Mucosa of descending colon (tissue), 3 donors: ENCODE data around the gene GNAS-AS1. TPM values are rescaled to one million over a fixed set of nuclear protein-coding genes. Genes with fewer than 3 reads are reported as not detected.

Source experiments
- ATAC-seq: fragments of 200-7000 bp; cut with Tn5 transposase; one replicate; pipeline ENCODE4 v1.9.1; 2020; ENCODE audit warnings: mild to moderate bottlenecking, moderate library complexity
- DNase-seq, 3 donors: peaks; one replicate each; pipeline ENCODE4 v3.0.0-alpha.2; 2020
- H3K36me3 ChIP-seq: fragments of 200-600 bp; one replicate; pipeline ENCODE4 v1.8.0; 2021; ENCODE audit warnings: low read depth, mild to moderate bottlenecking
- H3K4me1 ChIP-seq: fragments of 200-600 bp; one replicate; pipeline ENCODE4 v1.8.0; 2021; ENCODE audit warnings: low read depth, mild to moderate bottlenecking
- H3K4me3 ChIP-seq: fragments of 200-600 bp; one replicate; pipeline ENCODE4 v1.8.0; 2021; ENCODE audit warnings: mild to moderate bottlenecking
- H3K9me3 ChIP-seq: fragments of 200-600 bp; one replicate; pipeline ENCODE4 v1.8.0; 2021; ENCODE audit warnings: mild to moderate bottlenecking
- CTCF ChIP-seq: fragments of 200-600 bp; IDR thresholded peaks from one replicate; pipeline ENCODE4 v1.8.0; 2022; ENCODE audit warnings: antibody characterized with exemption, mild to moderate bottlenecking
- intact Hi-C, 2 donors: fragments of 100-400 bp; cut with DNase I in 1 of 2; cut with micrococcal nuclease in 1 of 2; formaldehyde crosslinking; loops; one replicate each; pipeline versions ENCODE4 v1.11.0 to v1.11.1; 2022; cut with DNase I, micrococcal nuclease
- long read RNA-seq, 2 donors: library from polyadenylated mRNA; unstranded; transcript quantifications; one replicate each; pipeline ENCODE4 v2.0.0, GENCODE V29; 2019 to 2021
- total RNA-seq, 3 donors: library from RNA; stranded (reverse); fragmentation: NEBNext Ultra II Directional in 2 of 3; extraction: Animal tissue kit (Norgen Biotek cat#: 25700) in 2 of 3; gene quantifications; one replicate each; pipeline versions ENCODE4 v1.2.1 to v1.2.4, GENCODE V29; 2021 to 2023
- donor health status: DM: no; HTN: no; CAD: no; lungs with moderate emphysema.
- donor health status: DM: no; HTN: no; CAD: no.
- donor health status: DM: no; HTN: yes; CAD: no.

The GNAS-AS1 gene
- 1 to 10 TPM in 2 of 3 donors, under 1 TPM in 1; 0.54 to 1.4 (median 1.0) TPM for total RNA-seq
- long read RNA-seq, donor 1: 0 reads
- long read RNA-seq, donor 2, partial matches to known transcripts: 0 of 1 reads
- long read RNA-seq, donor 2, other reads (novel, unspliced or antisense): 1 of 1 reads

GRCh38 chr20:58850693-58851174 is at the start of gene GNAS-AS1:
GNAS-AS1 (minus strand) TSS chr20:58850902.
- DNase-seq: peak; percentile 75 to 84 (median 78)
- intact Hi-C loops: no loop called here
- peaks cover 15% of the 10 kb centered on the region for H3K4me1 ChIP-seq
- ATAC-seq: peak; percentile 84
- TF ChIP-seq CTCF: no peak
- no peaks in the 10 kb centered on the region for H3K9me3 ChIP-seq
- no peak within 1 kb of the TSS for H3K4me3 ChIP-seq
- no peaks in the 10 kb centered on the region for H3K36me3 ChIP-seq

- Histone ChIP-seq H3K4me3 (no peak overlapping the region), H3K36me3 (peaks cover 4% of the 10 kb centered on the region), H3K4me1 (peaks cover 3% of the 10 kb centered on the region), H3K9me3 (no peaks in the 10 kb centered on the region)
- no peak for DNase-seq
- TF ChIP-seq CTCF: no peak
- intact Hi-C loops: no loop called here
- ATAC-seq: no peak
Observed at GRCh38 chr20:58900397-58900796, 49.7 kb upstream of the GNAS-AS1 start.

- no peak for ATAC-seq
- Histone ChIP-seq H3K4me1 (peaks cover 6% of the 10 kb centered on the region), H3K36me3 (no peaks in the 10 kb centered on the region), H3K4me3 (no peak overlapping the region), H3K9me3 (no peaks in the 10 kb centered on the region)
- no peak for TF ChIP-seq CTCF
- no peak for DNase-seq
- intact Hi-C loops: no loop called here
Observed at GRCh38 chr20:58899512-58899911, 48.8 kb upstream of the GNAS-AS1 start.

GRCh38 chr20:58898629-58899408 is 48.1 kb upstream of the GNAS-AS1 start:
- no peak for TF ChIP-seq CTCF
- Histone ChIP-seq H3K36me3 (no peaks in the 10 kb centered on the region), H3K4me3 (no peak overlapping the region), H3K4me1 (peaks cover 13% of the 10 kb centered on the region), H3K9me3 (no peaks in the 10 kb centered on the region)
- DNase-seq (no peak), ATAC-seq (no peak)
- intact Hi-C loops: no loop called here

GRCh38 chr20:58897488-58897887 is 46.8 kb upstream of the GNAS-AS1 start:
- Histone ChIP-seq H3K9me3 (no peaks in the 10 kb centered on the region), H3K4me1 (peaks cover 18% of the 10 kb centered on the region), H3K36me3 (no peaks in the 10 kb centered on the region), H3K4me3 (no peak overlapping the region)
- ATAC-seq (no peak), DNase-seq (no peak)
- intact Hi-C loops: no loop called here
- no peak for TF ChIP-seq CTCF
